Fibroblast of lung (primary cell): ENCODE results near the gene ITGA3.

ENCODE experiments used
- CTCF ChIP-seq, 2 donors: IDR thresholded peaks in 1 of 2; conservative IDR thresholded peaks in 1 of 2; 1 replicate in 1 of 2; 2 replicates in 1 of 2; pipeline ENCODE4 v1.5.1; 2011 to 2012; ENCODE audit warnings: low read length in 2 of 2, control low read depth in 1 of 2, inconsistent platforms in 1 of 2, low read depth in 1 of 2, mild to moderate bottlenecking in 1 of 2
- EZH2 ChIP-seq: IDR thresholded peaks from 2 replicates; pipeline ENCODE4 v1.5.1; 2012; ENCODE audit warnings: low read length, control low read depth, mild to moderate bottlenecking; ENCODE audit errors: missing control alignments

- no peak for TF ChIP-seq CTCF (conservative IDR thresholded peaks at IDR 0.05 in 1 of 2, IDR thresholded peaks at IDR 0.05 in 1 of 2; ENCODE audit: low read depth in 1 of 2, low read length in 2 of 2)
- no peak for TF ChIP-seq EZH2
Measured at GRCh38 chr17:50127697-50128361, 71.9 kb downstream of the ITGA3 start.
